ENCODE data around the gene TMEM273. TPM values are rescaled to one million over a fixed set of nuclear protein-coding genes. Genes with fewer than 3 reads are reported as not detected.

TMEM273 gene
- total RNA-seq, 1 donor, result not detected

DNA sequence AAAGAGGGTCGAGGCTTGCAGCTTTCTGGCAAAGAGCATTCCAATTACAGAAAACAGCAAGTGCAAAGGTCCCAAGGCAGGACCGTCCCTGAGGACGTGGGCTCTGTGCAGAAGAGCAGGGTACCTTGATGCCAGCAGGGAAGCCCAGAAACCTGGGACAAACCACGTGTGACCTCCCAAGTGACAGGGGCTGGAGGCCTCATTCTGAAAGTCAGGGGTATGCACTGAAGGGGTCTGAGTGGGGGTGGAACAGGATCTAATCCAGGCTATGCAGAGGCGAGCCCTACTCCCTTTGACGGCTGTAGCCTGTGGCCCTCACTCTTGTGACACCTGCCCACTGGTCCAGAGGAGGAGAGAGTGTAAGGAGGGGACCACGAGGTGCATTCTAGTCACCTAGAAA is 22.9 kb downstream of the TMEM273 start:
- DNase-seq (ENCODE audit: low read depth), result no peak
- no peak for TF ChIP-seq CTCF (IDR thresholded peaks at IDR 0.05; ENCODE audit: insufficient read depth, low read depth, low read length)
- no peak overlapping the region for H3K4me3 ChIP-seq (ENCODE audit: low read depth, low read length)

GRCh38 chr10:49164559-49165188 is 23.5 kb downstream of the TMEM273 start:
- DNase-seq (ENCODE audit: low read depth), result peak; percentile 43
- peak; percentile 74 for TF ChIP-seq CTCF (IDR thresholded peaks at IDR 0.05; ENCODE audit: insufficient read depth, low read depth, low read length)
- no peak overlapping the region for H3K4me3 ChIP-seq (ENCODE audit: low read depth, low read length)

DNA sequence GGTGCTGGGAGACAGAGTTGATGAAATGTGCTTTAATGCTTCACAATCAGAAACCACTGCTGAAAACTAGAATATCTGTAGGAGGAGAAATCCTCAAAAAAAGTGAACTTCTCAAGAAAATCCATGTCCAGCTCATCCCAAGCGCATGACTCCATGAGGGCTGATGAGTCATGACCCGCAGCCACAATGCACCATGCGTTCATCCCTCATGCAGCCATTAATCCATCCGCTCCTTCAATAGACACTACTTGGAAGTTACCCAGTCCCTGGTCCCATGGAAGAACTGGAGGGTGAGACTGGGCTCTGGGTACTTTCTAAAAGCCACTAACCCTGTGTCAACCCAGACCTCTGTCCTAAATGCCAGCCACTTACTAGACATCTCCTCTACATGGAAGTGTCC is 24.4 kb downstream of the TMEM273 start:
- TF ChIP-seq CTCF (IDR thresholded peaks at IDR 0.05; ENCODE audit: insufficient read depth, low read depth, low read length), result no peak
- H3K4me3 ChIP-seq (ENCODE audit: low read depth, low read length), result no peak overlapping the region
- DNase-seq (ENCODE audit: low read depth), result peak; percentile 62

GRCh38 chr10:49162761-49163310 is 25.4 kb downstream of the TMEM273 start:
- no peak for TF ChIP-seq CTCF (IDR thresholded peaks at IDR 0.05; ENCODE audit: insufficient read depth, low read depth, low read length)
- no peak for DNase-seq (ENCODE audit: low read depth)
- no peak overlapping the region for H3K4me3 ChIP-seq (ENCODE audit: low read depth, low read length)

- DNase-seq (ENCODE audit: low read depth), result no peak
- no peak overlapping the region for H3K4me3 ChIP-seq (ENCODE audit: low read depth, low read length)
- no peak for TF ChIP-seq CTCF (IDR thresholded peaks at IDR 0.05; ENCODE audit: insufficient read depth, low read depth, low read length)
These were observed 26.1 kb downstream of the TMEM273 start for GRCh38 chr10:49162063-49162462.

GRCh38 chr10:49161411-49161997 is 26.7 kb downstream of the TMEM273 start:
- peak; percentile 56 for DNase-seq (ENCODE audit: low read depth)
- no peak overlapping the region for H3K4me3 ChIP-seq (ENCODE audit: low read depth, low read length)
- peak; percentile 42 for TF ChIP-seq CTCF (IDR thresholded peaks at IDR 0.05; ENCODE audit: insufficient read depth, low read depth, low read length)

All from fibroblast of villous mesenchyme (primary cell).